HEK293T (cell line): ENCODE data around the gene CACNG6.

Experiments used
- ARNT ChIP-seq: fragments of 450-650 bp; IDR thresholded peaks from 2 replicates; pipeline ENCODE4 v1.6.1; 2017; ENCODE audit warnings: mild to moderate bottlenecking
- FOXK2 ChIP-seq: fragments of 450-650 bp; IDR thresholded peaks from 2 replicates; pipeline ENCODE4 v1.6.1; 2016; ENCODE audit warnings: mild to moderate bottlenecking
- FOXM1 ChIP-seq: fragments of 450-650 bp; IDR thresholded peaks from 2 replicates; pipeline ENCODE4 v1.6.1; 2017; ENCODE audit warnings: mild to moderate bottlenecking, borderline replicate concordance
- NFRKB ChIP-seq: fragments of 450-650 bp; IDR thresholded peaks from 2 replicates; pipeline ENCODE4 v1.6.1; 2016; ENCODE audit warnings: mild to moderate bottlenecking, moderate library complexity
- SUZ12 ChIP-seq: fragments of 450-650 bp; IDR thresholded peaks from 2 replicates; pipeline ENCODE4 v1.6.1; 2016; ENCODE audit warnings: mild to moderate bottlenecking

DNA sequence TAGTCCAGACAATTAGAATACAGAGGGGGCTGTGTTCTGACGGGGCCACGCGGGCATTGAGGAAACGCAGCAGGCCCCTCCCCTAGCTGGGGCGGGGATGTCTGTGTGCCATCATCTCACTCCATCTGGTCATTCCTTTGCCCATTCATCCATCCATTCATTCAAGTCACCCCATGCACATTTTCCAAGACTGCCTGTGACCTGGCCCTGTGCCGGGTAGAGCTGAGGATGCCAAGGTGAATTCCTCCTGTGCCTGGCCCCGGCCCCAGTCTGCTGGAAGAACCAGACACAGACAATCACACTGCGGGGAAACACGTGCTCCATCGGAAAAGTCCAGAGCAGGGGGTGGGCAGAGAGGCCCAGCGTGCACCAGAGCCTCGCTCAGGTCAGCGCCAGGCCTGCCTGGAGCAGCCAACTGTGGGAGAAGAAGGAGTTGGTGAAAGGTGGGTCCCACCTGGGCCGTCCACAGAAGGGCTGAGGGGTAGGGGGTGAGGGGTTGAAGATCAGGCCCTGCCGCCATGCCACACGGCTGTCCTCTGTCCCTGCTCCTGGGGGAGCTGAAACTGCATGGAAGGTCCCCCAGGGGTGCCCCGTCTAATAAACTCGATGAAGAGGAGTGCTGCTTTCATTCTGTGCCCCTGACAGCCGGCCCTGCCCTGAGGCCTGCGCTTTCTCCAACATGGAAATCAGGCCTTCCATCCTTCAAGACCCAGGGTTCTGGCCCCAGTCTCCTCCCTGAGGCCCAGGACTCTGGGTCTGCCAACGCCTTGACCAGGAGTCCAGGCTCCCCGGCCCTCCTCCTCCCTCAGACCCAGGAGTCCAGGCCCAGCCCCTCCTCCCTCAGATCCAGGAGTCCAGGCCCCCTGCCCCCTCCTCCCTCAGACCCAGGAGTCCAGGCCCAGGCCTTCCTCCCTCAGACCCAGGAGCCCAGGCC, 1.6 kb upstream of the CACNG6 start:
- TF ChIP-seq FOXK2 (no peak), FOXM1 (no peak), NFRKB (no peak), ARNT (no peak), SUZ12 (no peak)
